ENCODE results near the gene RGR.

- no peak for TF ChIP-seq CTCF (IDR thresholded peaks at IDR 0.05)
- no peak for TF ChIP-seq EZH2phosphoT487 (IDR thresholded peaks at IDR 0.05)
- no peak for TF ChIP-seq EZH2 (IDR thresholded peaks at IDR 0.05)
Observed at GRCh38 chr10:84200537-84201243, 44.2 kb upstream of the RGR start.
